HEK293 (cell line): Measurements from ENCODE around the gene AADAT.

Experiments
- CTCF ChIA-PET: fragments of 350-600 bp; formaldehyde crosslinking; extraction: SDS; loops from one replicate; lab custom pipeline; 2021; ENCODE audit warnings: antibody characterized with exemption; lab: Yijun Ruan, JAX
- POLR2A ChIA-PET: fragments of 300-600 bp; formaldehyde crosslinking; extraction: SDS; loops from one replicate; lab custom pipeline; 2020; ENCODE audit warnings: antibody characterized with exemption, inconsistent platforms; lab: Yijun Ruan, JAX
- H3K27ac ChIP-seq: fragments of 200-500 bp; sonication (Bioruptor generic); 2 replicates; pipeline ENCODE4 v1.5.1; 2014; ENCODE audit warnings: low read depth, low read length, control low read depth, inconsistent platforms; ENCODE audit errors: extremely low read depth
- H3K36me3 ChIP-seq, 2 experiments: fragments of 200-500 bp in 1 of 2; sonication (Bioruptor generic) in 1 of 2; 1 replicate in 1 of 2; 2 replicates in 1 of 2; pipeline ENCODE4 v1.5.1; 2014 to 2017; ENCODE audit warnings: inconsistent platforms in 2 of 2, low read length in 2 of 2; ENCODE audit not compliant: control insufficient read depth in 2 of 2, insufficient read depth in 1 of 2
- H3K4me1 ChIP-seq: fragments of 200-500 bp; sonication (Bioruptor generic); 2 replicates; pipeline ENCODE4 v1.5.1; 2014; ENCODE audit warnings: mild to moderate bottlenecking, low read length, inconsistent platforms; ENCODE audit not compliant: control insufficient read depth, insufficient read depth
- H3K4me3 ChIP-seq: 2 replicates; pipeline ENCODE4 v1.5.1; 2011; ENCODE audit warnings: low read depth, mild to moderate bottlenecking, control low read depth, low read length, moderate library complexity
- H3K9me3 ChIP-seq: fragments of 200-500 bp; sonication (Bioruptor generic); 2 replicates; pipeline ENCODE4 v1.5.1; 2014; ENCODE audit warnings: low read depth, low read length, inconsistent platforms; ENCODE audit not compliant: control insufficient read depth, insufficient read depth
- HOXA7 ChIP-seq: sonication (generic); formaldehyde crosslinking; IDR thresholded peaks from 2 replicates; pipeline ENCODE4 v1.8.1; 2022; ENCODE audit warnings: missing genetic modification reagents, borderline replicate concordance
- KLF8 ChIP-seq: fragments of 450-650 bp; formaldehyde crosslinking; IDR thresholded peaks from 2 replicates; pipeline ENCODE4 v1.5.1; 2016; ENCODE audit warnings: missing biosample characterization, missing genetic modification characterization
- PRDM10 ChIP-seq: fragments of 450-650 bp; formaldehyde crosslinking; IDR thresholded peaks from 2 replicates; pipeline ENCODE4 v1.5.1; 2016; ENCODE audit warnings: missing biosample characterization, missing genetic modification characterization
- SALL2 ChIP-seq: fragments of 450-650 bp; formaldehyde crosslinking; IDR thresholded peaks from 2 replicates; pipeline ENCODE4 v1.5.0; 2017; ENCODE audit warnings: missing biosample characterization, mild to moderate bottlenecking, missing genetic modification characterization, borderline replicate concordance
- ZBTB1 ChIP-seq: fragments of 450-650 bp; formaldehyde crosslinking; IDR thresholded peaks from 2 replicates; pipeline ENCODE4 v1.5.1; 2016; ENCODE audit warnings: missing biosample characterization, missing genetic modification characterization
- ZBTB21 ChIP-seq: fragments of 450-650 bp; formaldehyde crosslinking; IDR thresholded peaks from 2 replicates; pipeline ENCODE4 v1.5.1; 2017; ENCODE audit warnings: missing biosample characterization, missing genetic modification characterization
- ZBTB49 ChIP-seq: fragments of 450-650 bp; formaldehyde crosslinking; IDR thresholded peaks from 2 replicates; pipeline ENCODE4 v1.5.1; 2016; ENCODE audit warnings: missing biosample characterization, missing genetic modification characterization, low read depth
- ZNF18 ChIP-seq: fragments of 450-650 bp; formaldehyde crosslinking; IDR thresholded peaks from 2 replicates; pipeline ENCODE4 v1.5.1; 2016; ENCODE audit warnings: missing biosample characterization, missing genetic modification characterization
- ZNF223 ChIP-seq: fragments of 450-650 bp; formaldehyde crosslinking; IDR thresholded peaks from 2 replicates; pipeline ENCODE4 v1.5.1; 2016; ENCODE audit warnings: missing biosample characterization, missing genetic modification characterization
- ZNF239 ChIP-seq: fragments of 450-650 bp; formaldehyde crosslinking; IDR thresholded peaks from 2 replicates; pipeline ENCODE4 v1.5.1; 2016; ENCODE audit warnings: missing biosample characterization, missing genetic modification characterization
- ZNF266 ChIP-seq: fragments of 450-650 bp; formaldehyde crosslinking; IDR thresholded peaks from 2 replicates; pipeline ENCODE4 v1.5.1; 2016; ENCODE audit warnings: missing biosample characterization, missing genetic modification characterization, low read depth
- ZNF292 ChIP-seq: fragments of 450-650 bp; formaldehyde crosslinking; IDR thresholded peaks from 2 replicates; pipeline ENCODE4 v1.5.1; 2016; ENCODE audit warnings: low read depth, missing biosample characterization, missing genetic modification characterization, borderline replicate concordance
- ZNF311 ChIP-seq: fragments of 450-650 bp; formaldehyde crosslinking; IDR thresholded peaks from 2 replicates; pipeline ENCODE4 v1.5.1; 2017; ENCODE audit warnings: missing biosample characterization, missing genetic modification characterization, borderline replicate concordance
- ZNF324 ChIP-seq: fragments of 450-650 bp; formaldehyde crosslinking; IDR thresholded peaks from 2 replicates; pipeline ENCODE4 v1.5.1; 2016; ENCODE audit warnings: missing biosample characterization, missing genetic modification characterization
- ZNF423 ChIP-seq: fragments of 450-650 bp; formaldehyde crosslinking; IDR thresholded peaks from 2 replicates; pipeline ENCODE4 v1.5.1; 2016; ENCODE audit warnings: missing biosample characterization, missing genetic modification characterization
- ZNF596 ChIP-seq: fragments of 450-650 bp; IDR thresholded peaks from 2 replicates; pipeline ENCODE4 v1.5.0; 2018; ENCODE audit warnings: missing biosample characterization, mild to moderate bottlenecking, missing genetic modification characterization, moderate library complexity
- ZNF623 ChIP-seq: fragments of 450-650 bp; formaldehyde crosslinking; IDR thresholded peaks from 2 replicates; pipeline ENCODE4 v1.5.1; 2016; ENCODE audit warnings: missing biosample characterization, missing genetic modification characterization
- ZNF837 ChIP-seq: fragments of 450-650 bp; formaldehyde crosslinking; IDR thresholded peaks from 2 replicates; pipeline ENCODE4 v1.5.1; 2016; ENCODE audit warnings: missing biosample characterization, missing genetic modification characterization
- ZNF843 ChIP-seq: fragments of 450-650 bp; formaldehyde crosslinking; IDR thresholded peaks from 2 replicates; pipeline ENCODE4 v1.5.1; 2016; ENCODE audit warnings: missing biosample characterization, missing genetic modification characterization
- ZSCAN18 ChIP-seq: fragments of 450-650 bp; formaldehyde crosslinking; IDR thresholded peaks from 2 replicates; pipeline ENCODE4 v1.5.1; 2016; ENCODE audit warnings: missing biosample characterization, missing genetic modification characterization

Gene AADAT

GRCh38 chr4:170111546-170111945 is 21.8 kb upstream of the AADAT start (continued):
- TF ChIP-seq KLF8 (tag by site-specific recombination) (no peak), ZNF311 (tag by site-specific recombination) (no peak), ZBTB49 (tag by site-specific recombination) (no peak), ZNF623 (tag by site-specific recombination) (no peak), PRDM10 (tag by site-specific recombination) (no peak), ZNF324 (no peak)

GRCh38 chr4:170111085-170111484 is 21.3 kb upstream of the AADAT start:
- Histone ChIP-seq H3K9me3 (no peaks in the 10 kb centered on the region), H3K27ac (no peak overlapping the region), H3K4me3 (no peak overlapping the region), H3K36me3 (no peaks in the 10 kb centered on the region), H3K4me1 (no peaks in the 10 kb centered on the region)
- ChIA-PET CTCF (no interaction called here), POLR2A (no interaction called here)
- no peak for TF ChIP-seq ZNF423 (tag by site-specific recombination)
- no peak for TF ChIP-seq ZNF239
- no peak for TF ChIP-seq ZNF18 (tag by site-specific recombination)
- TF ChIP-seq ZNF843 (tag by site-specific recombination) = no peak
- TF ChIP-seq ZNF837 (tag by site-specific recombination) = no peak
- no peak for TF ChIP-seq ZSCAN18 (tag by site-specific recombination)
- TF ChIP-seq ZBTB21 = no peak
- no peak for TF ChIP-seq ZNF223 (tag by site-specific recombination)
- no peak for TF ChIP-seq ZNF266

- Histone ChIP-seq H3K4me3 (no peak overlapping the region), H3K4me1 (no peaks in the 10 kb centered on the region), H3K36me3 (no peaks in the 10 kb centered on the region), H3K27ac (no peak overlapping the region), H3K9me3 (no peaks in the 10 kb centered on the region)
- ChIA-PET POLR2A (no interaction called here), CTCF (no interaction called here)
- TF ChIP-seq ZNF596 (tag by site-specific recombination) (no peak), ZNF292 (tag by site-specific recombination) (no peak), ZBTB1 (tag by site-specific recombination) (no peak), SALL2 (tag by site-specific recombination) (no peak), HOXA7 (CRISPR knock-in tag) (no peak)
Measured at GRCh38 chr4:170110285-170110672, 20.5 kb upstream of the AADAT start.
